ENCODE measurements around the gene KIAA1549. TPM values are rescaled to one million over a fixed set of nuclear protein-coding genes. Genes with fewer than 3 reads are reported as not detected.

The KIAA1549 gene
- total and polyA plus RNA-seq, 9 of the 15 experiments (the other 6 are each of a cell fraction or from before 2014, with no cell fraction given): 0.01 to 0.29 (median 0.07) TPM

GRCh38 chr7:138919216-138919615 lies 62.0 kb downstream of the KIAA1549 start:
- H2AFZ ChIP-seq (ENCODE audit: low read depth, low read length): no peak overlapping the region
- intact Hi-C loops (cut with micrococcal nuclease): no loop called here
- H4K20me1 ChIP-seq (replicated peaks; ENCODE audit: control insufficient read depth, insufficient read depth, low read length): no peaks in the 10 kb centered on the region; the same call in 1 of the 2 replicates
- H3K27me3 ChIP-seq (ENCODE audit: control insufficient read depth in 2 of 2, insufficient read depth in 2 of 2, low read length in 2 of 2): peaks cover 68 to 75% of the 10 kb centered on the region in 2 experiments
- no peak overlapping the region for H3K9ac ChIP-seq (ENCODE audit: insufficient read depth in 1 of 2, low read depth in 2 of 2, low read length in 2 of 2)
- H3K9me1 ChIP-seq (ENCODE audit: control insufficient read depth, insufficient read depth, low read length): no peaks in the 10 kb centered on the region
- in situ Hi-C loops (cut with MboI): no loop called here
- ChIA-PET CTCF (ENCODE audit: low intra/inter-chr PET ratio) (no interaction called here), POLR2A (interaction anchor here (0.7 kb wide), 1 partner anchor 10 kb away, joined by 3 read pairs; no protein-coding TSS in a partner anchor)
- H3K79me2 ChIP-seq (ENCODE audit: control insufficient read depth, insufficient read depth, low read length): no peaks in the 10 kb centered on the region
- no peak for DNase-seq (ENCODE audit: extremely low read depth in 1 of 4, low spot score in 3 of 4)
- no peaks in the 10 kb centered on the region for H3K36me3 ChIP-seq (ENCODE audit: control insufficient read depth, insufficient read depth, low read length)
- no peak overlapping the region for H3K4me2 ChIP-seq (ENCODE audit: insufficient read depth, low read length)
- no peak for ATAC-seq
- no TSS peak for BruUV-seq (replicated peaks)
- no peak for FAIRE-seq
- no peak overlapping the region for H3K27ac ChIP-seq (ENCODE audit: extremely low read depth, low read depth, low read length)
- H3K9me3 ChIP-seq (replicated peaks; ENCODE audit: control insufficient read depth, insufficient read depth, low read depth, low read length): no peaks in the 10 kb centered on the region
- no peaks in the 10 kb centered on the region for H3K4me1 ChIP-seq (replicated peaks in 1 of 2; ENCODE audit: control insufficient read depth in 2 of 2, insufficient read depth in 2 of 2, low read length in 2 of 2)
- 2% methylated on average over 9 of the region's 9 CpGs for WGBS (ENCODE audit: insufficient coverage, low coverage, missing lambda C conversion rate)
- H3K4me3 ChIP-seq: no peak overlapping the region
- TF ChIP-seq CTCFL (IDR thresholded peaks at IDR 0.05; ENCODE audit: borderline replicate concordance, insufficient read depth, low read depth, low read length, poor library complexity, severe bottlenecking) (no peak), GTF2A2 (tag; IDR thresholded peaks at IDR 0.05) (no peak), ZNF512 (tag; IDR thresholded peaks at IDR 0.05) (no peak), ZNF263 (CRISPR knock-in tag; IDR thresholded peaks at IDR 0.05; ENCODE audit: borderline replicate concordance) (no peak), E2F6 (IDR thresholded peaks at IDR 0.05; ENCODE audit: borderline replicate concordance in 1 of 2, extremely low read depth in 1 of 2, insufficient read depth in 1 of 2, insufficient read length in 1 of 2, low read depth in 1 of 2, low read length in 1 of 2, poor library complexity in 1 of 2, severe bottlenecking in 1 of 2) (no peak), TBP (optimal IDR thresholded peaks at IDR 0.05; ENCODE audit: low read depth, low read length) (no peak), CAMTA2 (CRISPR knock-in tag; conservative IDR thresholded peaks at IDR 0.05) (no peak), SP2 (IDR thresholded peaks at IDR 0.05; ENCODE audit: extremely low read depth, low read depth, low read length, poor library complexity, severe bottlenecking) (no peak), CREB5 (CRISPR knock-in tag; IDR thresholded peaks at IDR 0.05) (no peak), ZNF3 (CRISPR knock-in tag; IDR thresholded peaks at IDR 0.05) (no peak), ZC3H11A (IDR thresholded peaks at IDR 0.05; ENCODE audit: low read depth, low read length) (no peak), FOXK2 (conservative IDR thresholded peaks at IDR 0.05 in 1 of 2, IDR thresholded peaks at IDR 0.05 in 1 of 2; ENCODE audit: low read depth in 2 of 2) (no peak)
- TF ChIP-seq, protein P1, sequence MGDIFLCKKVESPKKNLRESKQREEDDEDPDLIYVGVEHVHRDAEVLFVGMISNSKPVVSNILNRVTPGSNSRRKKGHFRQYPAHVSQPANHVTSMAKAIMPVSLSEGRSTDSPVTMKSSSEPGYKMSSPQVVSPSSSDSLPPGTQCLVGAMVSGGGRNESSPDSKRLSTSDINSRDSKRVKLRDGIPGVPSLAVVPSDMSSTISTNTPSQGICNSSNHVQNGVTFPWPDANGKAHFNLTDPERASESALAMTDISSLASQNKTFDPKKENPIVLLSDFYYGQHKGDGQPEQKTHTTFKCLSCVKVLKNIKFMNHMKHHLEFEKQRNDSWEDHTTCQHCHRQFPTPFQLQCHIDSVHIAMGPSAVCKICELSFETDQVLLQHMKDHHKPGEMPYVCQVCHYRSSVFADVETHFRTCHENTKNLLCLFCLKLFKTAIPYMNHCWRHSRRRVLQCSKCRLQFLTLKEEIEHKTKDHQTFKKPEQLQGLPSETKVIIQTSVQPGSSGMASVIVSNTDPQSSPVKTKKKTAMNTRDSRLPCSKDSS (IDR thresholded peaks at IDR 0.05; ENCODE audit: low read depth, partially characterized antibody): no peak
